ENCODE results near the gene PXMP2.
A peak's percentile ranks its signal among the peaks of the same experiment; 100 is the strongest.

The PXMP2 gene

DNA sequence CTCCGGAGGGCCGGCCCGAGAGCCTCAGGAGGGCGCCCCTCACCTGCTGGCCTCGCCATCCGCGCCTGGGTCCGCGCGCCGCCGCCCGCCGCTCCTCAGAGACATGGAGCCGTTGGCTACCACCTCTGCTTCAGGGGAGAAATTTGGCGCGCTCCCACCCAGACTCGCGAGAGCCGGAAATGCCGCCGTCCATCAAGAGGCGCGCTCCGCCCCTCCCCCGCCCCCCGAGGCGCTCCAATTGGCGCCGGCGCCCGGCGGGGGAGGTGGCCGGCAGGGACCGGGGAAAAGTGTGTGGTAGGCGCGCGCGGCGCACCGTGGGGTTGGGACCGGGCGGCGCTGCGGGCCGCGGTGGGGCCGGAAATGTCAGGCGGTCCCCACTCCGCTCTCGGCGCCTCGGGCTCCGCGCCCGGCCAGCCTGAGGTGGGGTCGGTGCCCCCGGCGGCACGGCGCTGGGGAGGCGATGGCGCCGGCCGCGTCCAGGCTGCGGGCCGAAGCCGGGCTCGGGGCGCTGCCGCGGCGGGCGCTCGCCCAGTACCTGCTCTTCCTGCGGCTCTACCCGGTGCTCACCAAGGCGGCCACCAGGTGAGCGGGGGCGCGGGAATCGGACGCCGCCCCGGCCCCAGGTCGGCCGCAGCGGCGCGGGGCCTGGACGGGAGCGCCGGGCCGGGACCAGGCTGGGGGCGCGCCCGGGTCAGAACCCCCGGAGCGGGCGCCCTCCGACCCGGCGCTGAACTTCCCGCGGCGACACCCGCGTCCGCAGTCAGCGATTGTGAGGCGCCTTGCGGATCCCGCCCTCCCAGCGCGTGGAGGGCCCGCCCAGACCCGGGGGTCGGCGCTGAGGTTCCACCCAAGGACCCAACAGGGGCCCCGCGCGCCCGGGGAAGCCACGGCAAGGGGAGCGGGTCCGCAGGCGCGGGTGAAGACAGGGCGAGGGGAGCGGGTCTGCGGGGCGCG is at the start of gene PXMP2, which contains the start of gene POLE:
Gene PXMP2, plus strand, starts transcription at position 377 of the 954 bp plus-strand sequence. Its CDS starts 84 bp downstream, at position 461.
Gene POLE, minus strand, starts transcription at position 132 of the 954 bp plus-strand sequence. Its CDS starts 27 bp downstream, at position 105.
- peak; percentile 98 for DNase-seq

DNA sequence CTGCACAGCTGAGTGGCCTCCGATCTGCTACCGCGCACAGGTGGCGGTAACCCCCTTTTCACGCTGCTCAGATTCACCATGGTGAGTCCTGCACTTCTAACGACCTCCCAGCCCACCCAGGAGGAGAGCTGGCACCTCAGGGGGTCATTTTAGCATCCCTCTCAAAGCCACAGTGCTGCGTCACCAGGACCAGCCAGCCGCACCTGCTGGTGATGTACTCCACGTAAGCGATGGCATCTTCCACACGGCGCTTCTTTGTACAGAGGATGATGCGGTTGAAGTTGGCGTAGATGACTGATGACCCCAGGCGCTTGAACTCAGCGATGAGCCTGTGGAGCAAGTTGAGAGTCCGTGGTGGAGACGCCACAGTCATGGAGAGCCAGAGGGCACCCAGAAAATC is 49.6 kb upstream of the PXMP2 start:
- DNase-seq = no peak

- no peak for DNase-seq
Observed at GRCh38 chr12:132638541-132639408, 48.6 kb upstream of the PXMP2 start.

DNA sequence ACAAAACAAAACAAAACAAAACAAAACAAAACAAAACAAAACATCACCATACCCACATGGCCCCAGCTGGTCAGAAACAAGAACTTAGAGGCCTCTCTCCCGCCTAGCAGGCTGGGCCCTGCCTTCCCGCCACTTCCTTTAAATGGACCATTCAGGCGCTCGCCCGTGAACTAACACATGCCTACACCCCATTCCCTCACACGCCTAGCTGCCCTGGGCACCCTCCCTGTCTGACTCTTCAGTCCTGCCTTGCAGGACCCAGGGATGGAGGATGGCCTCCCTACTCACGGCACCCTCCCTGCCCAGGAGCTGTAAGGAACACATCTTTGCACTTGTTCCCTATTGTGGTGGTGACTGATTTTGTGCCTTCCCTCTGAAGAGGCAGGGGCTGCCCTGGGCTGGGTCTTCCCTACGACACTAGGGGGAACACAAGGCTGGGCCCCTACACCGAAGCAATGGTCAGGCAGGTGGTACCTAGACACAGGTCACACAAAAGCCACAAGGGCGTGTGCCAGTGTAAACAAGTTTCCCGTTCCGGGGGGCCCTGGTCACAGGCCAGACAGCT is 47.3 kb upstream of the PXMP2 start:
- no peak for DNase-seq

DNA sequence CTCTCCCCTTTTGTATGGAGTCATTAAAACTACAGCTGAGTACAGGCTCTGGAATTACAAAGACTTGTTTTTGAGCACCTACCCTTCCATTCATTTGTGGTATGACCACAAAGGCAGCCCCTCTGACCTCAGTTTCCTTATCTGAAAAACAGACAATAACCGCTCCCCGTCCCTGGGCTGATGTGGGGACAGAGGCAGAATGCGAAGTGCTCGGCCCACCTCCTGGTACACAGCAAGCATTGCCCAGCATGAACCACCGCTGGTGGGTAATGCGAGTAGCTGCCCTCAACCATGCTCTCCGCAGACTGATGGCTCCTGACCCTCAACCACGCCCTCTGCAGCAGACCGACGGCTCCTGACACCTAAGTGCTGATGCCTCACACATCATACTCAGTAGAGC is 46.5 kb upstream of the PXMP2 start:
- DNase-seq = no peak

DNA sequence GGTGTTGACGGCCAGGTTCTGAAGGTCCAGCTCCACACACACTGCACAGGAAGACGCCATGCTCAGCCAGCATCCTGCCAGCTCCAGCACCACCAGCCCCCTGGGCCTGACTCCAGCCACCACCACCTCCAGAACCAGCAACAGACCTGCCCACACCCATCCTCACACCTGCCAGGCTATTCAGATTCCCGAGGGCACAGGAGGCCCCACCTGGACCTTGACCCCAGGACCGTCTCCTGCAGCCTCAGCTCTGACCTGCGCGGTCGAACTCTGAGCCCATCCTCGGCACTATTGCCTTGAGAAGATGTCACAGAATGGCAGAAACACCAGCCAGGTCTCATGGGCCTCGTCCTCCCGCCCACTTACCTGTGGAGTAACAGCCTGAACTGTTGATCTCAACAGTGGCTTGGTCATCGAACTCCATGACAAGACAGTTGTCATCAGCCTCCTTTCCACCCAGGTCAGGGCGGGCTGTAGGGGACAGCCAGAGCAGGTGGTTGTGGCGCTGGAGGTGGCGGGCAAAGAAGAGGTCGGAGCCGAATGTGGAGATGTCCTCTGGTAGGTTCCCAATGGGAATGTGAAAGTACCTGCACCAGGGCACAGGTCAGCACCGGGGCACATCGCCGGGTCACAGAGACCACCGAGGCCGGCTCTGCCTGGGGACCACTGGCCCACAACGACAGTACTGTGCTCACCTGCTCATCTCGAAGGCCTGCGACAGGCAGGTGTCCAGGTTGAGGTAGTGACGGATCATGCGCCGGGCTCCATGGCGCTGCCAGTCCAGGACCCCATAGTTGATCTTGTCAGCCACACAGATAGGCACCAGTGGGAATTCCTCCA is 45.4 kb upstream of the PXMP2 start:
- DNase-seq = no peak

DNA sequence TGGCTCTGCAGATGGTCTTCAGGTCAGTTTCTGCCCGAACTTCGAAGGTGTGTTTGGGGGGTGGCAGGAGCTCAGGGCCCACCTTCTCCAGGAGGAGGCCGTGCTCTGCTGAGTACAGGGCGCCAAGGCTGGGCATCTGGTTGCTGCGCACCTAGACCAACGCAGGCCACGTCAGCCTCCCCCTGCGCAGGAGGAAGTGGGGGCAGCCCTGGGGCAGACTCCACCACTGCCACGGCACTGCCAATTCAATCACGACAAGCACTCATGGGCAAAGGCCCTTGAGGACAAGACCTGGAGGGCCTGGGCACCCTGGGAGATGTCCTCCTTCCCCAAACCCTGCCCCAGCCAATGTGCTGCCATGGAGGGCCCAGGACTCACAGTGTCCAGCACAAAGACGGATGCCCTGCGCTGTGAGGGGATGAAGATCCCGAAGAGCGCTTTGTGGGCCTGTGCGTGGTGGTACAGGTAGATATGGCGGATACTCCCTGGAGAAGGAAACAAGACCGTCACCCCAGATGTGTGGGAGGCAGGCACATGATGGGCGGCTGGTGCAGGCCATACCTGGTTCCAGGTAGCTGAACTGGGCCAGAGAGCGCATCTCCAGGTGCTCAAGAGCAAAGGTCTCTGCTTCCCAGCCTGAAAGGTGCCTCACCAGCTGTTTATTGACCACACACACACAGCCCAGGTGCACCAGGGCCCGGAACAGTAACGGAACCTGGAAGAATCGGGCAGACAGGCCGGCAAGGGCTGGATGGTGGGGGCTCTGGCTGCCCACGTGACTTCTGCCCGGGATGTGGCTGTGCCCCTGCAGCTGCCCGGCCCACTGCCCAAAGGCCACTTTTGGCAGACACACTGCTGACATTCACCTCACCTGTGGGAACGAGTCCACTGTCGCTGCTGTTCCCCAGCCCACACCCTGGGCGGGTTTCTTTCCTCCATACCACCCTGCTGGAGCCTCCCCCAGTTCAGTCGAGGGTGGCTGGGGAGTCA is 44.2 kb upstream of the PXMP2 start:
- DNase-seq = no peak

- DNase-seq = no peak
Observed at GRCh38 chr12:132646850-132647249, 40.5 kb upstream of the PXMP2 start.

DNA sequence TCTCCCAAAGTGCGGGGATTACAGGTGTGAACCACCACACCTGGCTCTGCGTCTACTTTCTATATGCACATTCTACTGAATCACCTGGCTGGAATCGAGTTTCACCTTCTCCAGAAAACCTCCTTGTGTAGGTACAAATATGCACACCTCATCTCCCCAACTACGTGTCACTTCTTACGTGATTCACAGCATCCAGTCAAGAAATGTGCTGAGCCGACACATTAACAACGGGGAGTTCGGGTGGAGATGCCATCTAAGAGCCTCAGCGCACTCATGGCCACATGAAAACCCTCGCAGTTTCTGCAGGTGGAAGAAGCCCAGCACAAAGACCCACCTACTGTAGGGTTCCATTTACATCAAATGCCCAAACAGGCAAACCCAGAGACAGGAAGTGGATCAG is 39.5 kb upstream of the PXMP2 start:
- DNase-seq = no peak

DNA sequence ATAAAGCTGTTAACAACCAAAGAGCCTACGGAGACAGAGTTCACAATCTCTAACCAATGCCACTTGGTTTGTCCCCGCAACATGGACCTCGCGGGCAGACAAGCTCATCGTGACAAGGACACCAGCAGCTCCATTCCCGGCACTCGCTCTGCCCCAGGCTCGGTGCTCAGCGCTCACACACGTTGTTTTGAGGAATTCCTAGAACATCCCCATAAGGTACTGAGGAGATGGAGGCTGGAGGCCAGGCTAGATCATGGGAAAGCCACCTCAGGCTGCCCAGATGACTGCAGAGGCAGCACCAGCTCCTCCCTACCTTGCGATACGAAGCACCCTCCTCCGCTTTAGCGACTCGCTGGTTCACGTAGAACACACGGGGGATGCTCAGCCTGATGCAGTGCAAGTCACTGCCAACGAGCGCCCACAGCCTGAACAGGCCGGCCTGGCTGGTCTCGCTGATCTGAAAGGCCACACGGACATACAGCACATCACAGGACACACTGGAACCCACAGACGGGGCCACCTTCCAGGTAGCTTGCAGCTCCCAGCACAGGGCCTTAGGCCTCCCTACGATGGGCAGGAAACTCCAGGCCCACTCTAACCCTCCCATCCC is 38.7 kb upstream of the PXMP2 start:
- no peak for DNase-seq

GRCh38 chr12:132649226-132649945 is 38.0 kb upstream of the PXMP2 start:
- DNase-seq = no peak

GRCh38 chr12:132651444-132652100 is 35.8 kb upstream of the PXMP2 start:
- DNase-seq = no peak

DNA sequence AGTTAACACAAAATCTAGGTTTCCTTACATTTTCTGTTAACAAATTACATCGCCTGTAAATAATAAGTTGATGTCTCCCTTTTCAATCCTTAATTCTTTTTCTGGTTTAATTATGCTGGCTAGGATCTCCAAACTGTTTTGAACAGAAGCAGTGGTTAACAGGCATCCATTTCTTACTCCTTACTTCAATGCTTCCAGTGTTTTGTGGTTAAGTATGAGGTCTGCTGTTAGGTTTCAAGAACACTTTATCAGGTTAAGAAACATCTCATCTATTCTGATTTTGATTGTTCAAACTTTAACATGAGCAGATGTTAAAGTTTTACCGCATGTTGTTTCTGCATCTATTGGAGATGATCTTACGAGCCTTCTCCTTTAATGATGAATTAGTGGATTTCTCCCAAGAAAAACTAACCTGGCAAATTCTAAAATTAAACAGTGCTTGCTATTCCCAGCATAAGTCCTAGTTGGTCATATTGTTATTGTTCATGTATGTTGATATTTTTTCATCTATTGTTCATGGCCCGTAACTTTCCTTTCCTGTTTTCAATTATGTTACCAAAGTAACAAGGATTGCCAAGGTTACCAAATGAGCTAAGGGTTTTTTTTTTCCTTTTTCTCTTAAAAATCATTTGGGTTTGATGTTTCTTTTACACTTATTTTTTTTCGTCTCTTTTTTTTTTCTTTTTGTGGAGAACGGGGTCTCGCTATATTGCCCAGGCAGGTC is 33.7 kb upstream of the PXMP2 start:
- no peak for DNase-seq

- no peak for DNase-seq
Observed at GRCh38 chr12:132657004-132657727, 30.2 kb upstream of the PXMP2 start.

- DNase-seq = no peak
Observed at GRCh38 chr12:132658149-132658894, 29.1 kb upstream of the PXMP2 start.

- no peak for DNase-seq
Observed at GRCh38 chr12:132659146-132659545, 28.2 kb upstream of the PXMP2 start.

DNA sequence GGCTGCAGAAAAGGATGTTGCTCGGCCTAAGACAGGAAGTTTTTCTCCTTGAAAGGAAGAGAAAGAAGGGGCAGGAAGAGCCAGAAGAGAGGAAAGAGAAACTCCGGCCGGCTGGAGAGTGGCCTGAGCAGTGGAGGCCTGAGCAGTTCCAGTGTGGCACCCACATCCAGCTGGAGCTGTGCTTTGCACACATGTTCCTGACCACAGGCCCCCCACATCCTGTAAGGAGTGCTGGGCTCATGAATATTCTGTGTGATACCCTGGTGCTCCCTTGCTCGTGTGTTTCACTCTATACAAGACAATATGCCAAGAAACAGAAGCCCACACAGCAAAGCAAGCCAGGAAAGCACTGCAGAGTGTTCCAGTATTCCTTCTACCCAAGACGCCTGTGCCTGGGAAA is 27.3 kb upstream of the PXMP2 start:
- no peak for DNase-seq
